GM12801 (cell line): ENCODE results near the gene SEMA3C.

Experiments used
- TF ChIP-seq, protein P1 (sequence below): IDR thresholded peaks from one replicate; pipeline ENCODE4 v1.5.1; 2011; ENCODE audit warnings: control low read depth; ENCODE audit not compliant: insufficient read length; ENCODE audit errors: extremely low read depth

The SEMA3C gene

DNA sequence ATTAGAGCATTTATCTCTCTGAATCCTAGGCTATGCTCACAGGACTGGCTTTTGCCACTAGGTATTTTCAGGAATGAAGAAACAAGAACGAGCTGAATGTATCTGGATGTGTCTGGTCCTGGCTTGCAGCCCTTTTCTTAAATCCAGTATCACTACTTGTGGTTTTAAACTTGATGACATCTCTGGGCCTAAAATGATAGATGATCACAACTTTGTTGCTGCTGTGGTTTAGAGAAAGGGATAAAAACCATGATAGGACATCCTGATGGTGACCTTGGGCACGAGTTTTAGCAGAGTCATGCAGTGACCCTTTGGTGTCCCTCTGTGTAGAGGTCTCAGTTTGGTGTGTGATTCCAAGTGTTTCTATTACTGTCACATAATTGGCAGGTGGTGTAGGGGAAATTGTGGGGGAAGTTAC lies 31.7 kb upstream of the SEMA3C start:
- TF ChIP-seq, protein P1, sequence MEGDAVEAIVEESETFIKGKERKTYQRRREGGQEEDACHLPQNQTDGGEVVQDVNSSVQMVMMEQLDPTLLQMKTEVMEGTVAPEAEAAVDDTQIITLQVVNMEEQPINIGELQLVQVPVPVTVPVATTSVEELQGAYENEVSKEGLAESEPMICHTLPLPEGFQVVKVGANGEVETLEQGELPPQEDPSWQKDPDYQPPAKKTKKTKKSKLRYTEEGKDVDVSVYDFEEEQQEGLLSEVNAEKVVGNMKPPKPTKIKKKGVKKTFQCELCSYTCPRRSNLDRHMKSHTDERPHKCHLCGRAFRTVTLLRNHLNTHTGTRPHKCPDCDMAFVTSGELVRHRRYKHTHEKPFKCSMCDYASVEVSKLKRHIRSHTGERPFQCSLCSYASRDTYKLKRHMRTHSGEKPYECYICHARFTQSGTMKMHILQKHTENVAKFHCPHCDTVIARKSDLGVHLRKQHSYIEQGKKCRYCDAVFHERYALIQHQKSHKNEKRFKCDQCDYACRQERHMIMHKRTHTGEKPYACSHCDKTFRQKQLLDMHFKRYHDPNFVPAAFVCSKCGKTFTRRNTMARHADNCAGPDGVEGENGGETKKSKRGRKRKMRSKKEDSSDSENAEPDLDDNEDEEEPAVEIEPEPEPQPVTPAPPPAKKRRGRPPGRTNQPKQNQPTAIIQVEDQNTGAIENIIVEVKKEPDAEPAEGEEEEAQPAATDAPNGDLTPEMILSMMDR, result no peak

- TF ChIP-seq, protein P1, result no peak
These were observed 30.6 kb upstream of the SEMA3C start for GRCh38 chr7:80949449-80949848.

DNA sequence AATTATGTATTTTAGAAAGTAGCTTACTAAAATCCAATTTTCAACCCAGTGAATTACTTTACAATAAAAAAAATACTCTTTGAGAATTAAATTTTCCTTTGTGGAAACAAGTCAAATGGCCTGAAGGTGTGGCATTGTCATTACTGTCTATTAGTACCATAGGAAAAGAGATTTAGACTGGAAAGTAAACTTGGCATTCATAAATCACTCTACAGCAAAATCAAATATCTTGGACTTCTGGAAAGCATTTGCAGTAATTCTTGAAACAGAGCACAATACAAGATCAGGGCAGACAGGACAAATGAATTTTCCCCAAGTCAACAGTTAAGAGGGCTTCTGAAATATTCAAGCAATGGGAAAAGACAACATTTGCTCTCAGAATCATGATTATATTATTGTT lies 28.0 kb upstream of the SEMA3C start:
- TF ChIP-seq, protein P1, result no peak

GRCh38 chr7:80945976-80946375 lies 27.1 kb upstream of the SEMA3C start:
- TF ChIP-seq, protein P1, result no peak

DNA sequence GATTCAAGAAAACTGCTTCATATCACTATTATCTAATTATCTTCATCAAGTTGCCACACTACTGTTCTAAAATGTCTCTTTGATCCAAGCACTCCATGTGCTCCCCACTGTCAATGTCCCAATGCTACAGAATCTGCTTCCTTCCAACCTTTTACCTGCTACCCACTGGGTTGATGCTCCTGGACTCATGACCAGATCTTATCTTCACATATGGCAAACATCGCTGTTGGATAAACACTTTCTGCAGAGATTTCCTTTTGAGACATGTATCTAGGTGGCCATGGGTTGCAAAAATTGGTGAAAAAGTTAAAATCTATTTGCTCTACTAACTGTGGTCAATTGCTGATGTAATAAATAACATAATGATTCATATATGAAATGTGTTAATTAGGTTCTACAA lies 24.5 kb upstream of the SEMA3C start:
- TF ChIP-seq, protein P1, result no peak

- TF ChIP-seq, protein P1, result no peak
These were observed 23.6 kb upstream of the SEMA3C start for GRCh38 chr7:80942261-80943041.

DNA sequence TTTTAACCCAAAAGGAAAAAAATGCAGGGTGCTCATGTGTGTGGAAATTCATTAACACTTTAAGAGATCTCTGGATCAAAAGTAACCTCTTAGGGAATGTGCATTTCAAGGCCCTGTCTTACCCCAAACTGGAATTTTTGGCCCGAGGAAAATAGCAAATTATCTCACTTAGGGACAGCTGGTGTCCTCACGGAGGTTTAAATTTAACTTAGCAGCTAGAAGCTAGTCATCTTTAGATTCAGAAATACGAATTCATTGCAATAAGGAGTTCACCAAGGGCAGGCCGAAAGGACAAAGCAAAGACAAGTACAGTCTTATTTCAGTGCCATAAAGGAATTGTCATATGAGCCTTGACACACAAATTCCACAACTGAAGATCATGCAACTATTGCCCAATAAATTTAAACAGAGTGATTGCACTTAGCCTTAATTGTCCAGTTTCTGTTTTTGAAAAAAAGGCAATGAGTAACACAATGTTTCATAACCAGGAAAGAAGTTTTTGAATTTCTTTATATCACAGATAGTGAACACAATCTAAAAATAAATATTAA lies 22.4 kb upstream of the SEMA3C start:
- TF ChIP-seq, protein P1, result no peak
